Hematopoietic multipotent progenitor cell (in vitro differentiated cells): ENCODE data around the gene ENOX1. TPM values are rescaled to one million over a fixed set of nuclear protein-coding genes. Genes with fewer than 3 reads are reported as not detected.
"Not testable (repeated sequence)": the region's sequence is repeated elsewhere in the genome, so short reads cannot be mapped to it uniquely, and the experiment has no call there.

Experiments
- DNase-seq, 3 donors: peaks; one replicate each; pipeline ENCODE4 v3.0.0-alpha.2; 2011 to 2015; ENCODE audit warnings: low read depth in 2 of 3, low spot score in 2 of 3
- total RNA-seq: library from RNA; depleted of rRNA; stranded (reverse); fragments of >200 nt; gene quantifications from one replicate; pipeline ENCODE4 v1.2.3, GENCODE V29; 2012

The ENOX1 gene
- 0.54 TPM for total RNA-seq

DNA sequence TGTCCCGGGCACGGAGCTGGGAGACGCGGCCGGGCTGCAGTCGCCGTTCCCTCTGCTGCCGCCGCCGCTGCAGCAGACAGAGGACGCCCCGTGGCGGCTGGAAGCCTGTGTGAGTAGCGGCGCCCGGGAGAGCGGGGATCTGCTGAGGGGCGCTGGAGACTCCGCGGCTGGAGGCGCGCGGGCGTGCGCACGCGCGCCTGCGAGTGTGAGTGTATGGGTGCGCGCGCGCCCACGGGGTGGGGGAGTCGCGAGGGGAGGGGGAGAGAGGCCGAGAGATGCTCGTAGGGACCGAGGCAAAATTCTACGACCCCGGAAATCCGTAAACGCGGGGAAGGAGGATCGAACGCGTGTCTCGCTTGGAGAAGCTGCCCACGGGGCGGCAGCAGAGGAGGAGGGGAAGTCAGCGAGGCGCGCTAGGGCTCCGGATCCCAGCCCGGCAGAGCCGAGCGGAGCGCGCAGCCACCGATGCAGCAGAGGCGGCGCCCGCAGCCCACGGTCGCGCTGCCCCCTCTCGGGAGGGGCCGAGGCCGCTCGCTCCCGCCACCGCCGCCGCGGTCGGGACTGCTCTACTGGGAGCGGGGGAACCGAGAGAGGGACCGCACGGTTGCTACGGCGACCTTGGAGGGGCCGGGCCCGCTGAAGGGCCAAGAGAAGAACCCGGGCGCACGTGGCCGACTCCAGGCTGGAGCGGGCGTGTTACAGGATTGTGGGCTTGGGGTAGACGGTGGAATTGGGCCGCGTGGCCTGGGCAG, at the start of gene ENOX1:
TSS of gene ENOX1 (minus strand) at position 207 of the 752 bp plus-strand sequence.
- peak in 2 of 3 donors; percentile 45 to 62 for DNase-seq

DNA sequence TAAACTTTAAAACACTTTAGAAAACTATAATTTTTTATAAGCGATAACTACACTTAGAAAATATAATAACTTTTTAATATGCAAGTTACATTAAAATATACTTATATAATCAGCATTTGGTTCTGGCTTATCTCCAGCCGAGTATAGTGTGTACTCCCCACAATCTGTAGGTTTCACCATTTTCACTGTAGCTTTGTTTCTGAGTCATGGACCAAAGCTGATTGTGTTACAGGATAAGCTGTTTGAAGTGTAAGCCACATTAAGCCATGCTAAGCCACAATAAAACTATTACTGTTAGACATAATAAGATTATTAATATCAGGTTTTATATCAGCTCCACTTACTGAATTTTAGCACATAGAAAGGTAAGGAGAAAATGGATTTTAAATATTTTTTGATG, 48.9 kb upstream of the ENOX1 start:
- no peak for DNase-seq

DNA sequence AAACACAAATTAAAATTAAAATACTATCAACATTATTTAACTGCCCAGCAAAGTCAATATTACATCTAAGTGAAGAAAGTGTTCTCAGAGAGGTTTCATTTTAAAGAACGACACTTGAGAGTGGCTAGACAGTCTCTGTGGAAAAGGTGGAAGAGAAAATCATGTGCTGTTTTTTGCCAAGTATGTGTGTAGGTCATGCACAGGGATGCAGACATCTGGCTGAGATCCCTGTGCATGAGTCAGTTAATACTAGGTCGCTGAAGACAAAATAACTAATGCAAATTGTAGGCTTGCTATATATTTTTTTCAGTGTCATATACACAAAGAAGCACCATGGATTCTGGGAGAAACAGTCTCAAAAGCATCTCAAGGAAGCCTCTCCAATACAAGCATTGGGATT, 44.3 kb upstream of the ENOX1 start:
- DNase-seq = no peak

DNA sequence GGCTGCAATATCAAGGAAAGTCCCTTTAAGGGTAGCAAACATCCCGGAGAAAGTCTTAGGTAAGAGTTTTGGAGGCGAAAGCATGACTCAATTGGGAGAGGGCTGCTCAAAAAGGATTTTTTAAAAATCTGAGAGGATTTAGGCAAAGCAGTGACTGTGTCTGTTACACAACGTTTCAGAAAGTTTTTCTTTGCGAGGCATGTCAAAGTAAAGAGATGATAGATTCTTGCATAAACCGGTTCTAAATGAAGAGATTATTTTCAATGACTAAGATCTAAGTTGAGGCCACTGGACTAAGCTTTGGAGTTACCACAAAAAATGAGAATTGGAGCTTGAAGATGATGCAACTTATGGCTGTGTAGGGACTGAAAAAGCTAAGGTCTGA, 43.7 kb upstream of the ENOX1 start:
- DNase-seq = no peak

DNA sequence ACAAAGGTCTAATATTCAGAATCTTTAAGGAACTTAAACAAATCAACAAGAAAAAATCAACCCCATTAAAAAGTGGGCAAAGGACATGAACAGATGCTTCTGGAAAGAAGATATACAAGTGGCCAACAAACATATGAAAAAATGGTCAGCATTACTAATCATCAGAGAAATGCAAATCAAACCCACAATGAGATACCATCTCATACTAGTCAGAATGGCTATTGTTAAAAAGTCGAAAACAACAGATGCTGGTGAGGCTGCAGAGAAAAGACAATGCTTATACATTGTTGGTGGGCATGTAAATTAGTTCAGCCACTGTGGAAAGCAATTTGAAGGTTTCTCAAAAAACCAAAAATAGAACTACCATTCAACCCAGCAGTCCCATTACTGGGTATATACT, 37.9 kb upstream of the ENOX1 start:
- DNase-seq = not testable (repeated sequence)

DNA sequence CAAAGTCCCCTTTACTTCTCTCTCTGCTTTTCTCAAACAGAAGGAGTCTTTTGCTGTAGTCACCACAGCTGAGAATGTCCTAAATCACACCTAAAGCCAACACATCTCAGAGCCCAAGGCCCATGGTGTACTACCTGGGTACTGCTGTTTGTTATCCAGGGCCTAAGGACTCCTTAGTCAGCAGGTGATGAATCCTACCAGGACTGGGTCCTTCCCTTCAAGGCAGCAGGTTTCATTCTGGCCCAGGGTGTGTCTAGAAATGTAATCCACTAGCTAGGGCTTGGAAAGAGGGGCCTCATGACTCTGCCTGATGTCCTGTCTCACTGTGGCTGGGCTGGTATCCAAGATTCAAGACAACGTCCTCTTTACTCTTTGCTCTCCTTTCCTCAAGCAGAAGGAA, 36.2 kb upstream of the ENOX1 start:
- DNase-seq = peak in 1 of 3 donors; percentile 6

DNA sequence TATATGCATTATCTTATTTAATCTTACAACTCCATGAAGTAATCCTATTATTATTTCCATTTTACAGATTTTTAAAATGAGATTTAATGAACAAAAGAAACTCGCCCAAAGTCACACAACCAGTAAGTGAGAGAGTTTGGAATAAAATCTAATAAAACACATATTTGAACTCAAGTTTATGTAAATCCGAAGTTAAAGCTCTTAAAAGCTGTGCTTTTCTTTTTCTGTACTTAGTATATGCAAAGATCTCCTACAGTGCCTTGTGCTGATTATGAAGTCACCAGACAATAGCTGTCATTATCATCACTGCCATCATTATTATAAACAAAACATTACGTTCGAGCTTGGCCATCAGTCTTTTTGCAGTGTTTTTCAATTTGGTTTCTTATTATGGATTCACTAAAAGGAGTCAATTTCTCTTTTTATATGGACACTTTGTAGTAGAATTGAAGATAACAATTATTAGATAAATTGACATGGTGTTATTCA, 29.7 kb upstream of the ENOX1 start:
- DNase-seq = no peak

DNA sequence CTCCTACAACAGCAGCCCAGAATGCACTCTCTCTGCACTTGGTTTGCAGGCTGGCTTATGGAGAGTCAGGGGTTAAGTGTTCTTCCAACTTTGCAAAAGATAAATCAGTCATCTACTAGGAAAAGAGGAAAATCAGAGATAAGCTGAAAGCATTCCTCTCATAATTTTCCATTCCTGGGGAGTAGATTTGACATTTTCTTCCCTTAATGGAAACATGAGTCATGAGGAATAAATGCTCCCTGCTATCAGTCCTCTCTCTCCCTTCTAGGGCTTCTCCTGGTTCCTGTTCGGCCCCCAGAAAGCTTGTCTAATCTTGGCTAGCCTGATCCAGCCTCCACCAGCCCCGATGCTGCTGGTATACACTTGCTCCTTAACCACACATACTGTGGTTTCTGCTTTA, 28.4 kb upstream of the ENOX1 start:
- no peak for DNase-seq

DNA sequence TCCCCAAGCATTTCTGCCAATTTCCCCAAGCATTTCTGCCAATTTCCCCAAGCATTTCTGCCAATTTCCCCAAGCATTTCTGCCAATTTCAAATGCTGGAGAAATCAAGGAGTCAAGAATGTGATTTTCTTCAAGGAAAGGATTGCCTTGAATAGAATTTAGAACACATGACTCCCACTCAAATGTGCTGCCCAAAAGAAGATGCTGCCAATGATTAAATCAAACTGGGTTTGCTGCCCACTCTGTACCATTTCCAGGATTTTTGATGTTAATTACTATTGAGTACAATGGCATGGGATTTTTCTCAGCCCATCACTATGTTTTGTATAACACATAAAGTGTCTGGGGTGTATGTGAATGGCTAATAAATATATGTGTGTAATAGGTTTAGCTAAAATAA, 21.9 kb upstream of the ENOX1 start:
- no peak for DNase-seq

DNA sequence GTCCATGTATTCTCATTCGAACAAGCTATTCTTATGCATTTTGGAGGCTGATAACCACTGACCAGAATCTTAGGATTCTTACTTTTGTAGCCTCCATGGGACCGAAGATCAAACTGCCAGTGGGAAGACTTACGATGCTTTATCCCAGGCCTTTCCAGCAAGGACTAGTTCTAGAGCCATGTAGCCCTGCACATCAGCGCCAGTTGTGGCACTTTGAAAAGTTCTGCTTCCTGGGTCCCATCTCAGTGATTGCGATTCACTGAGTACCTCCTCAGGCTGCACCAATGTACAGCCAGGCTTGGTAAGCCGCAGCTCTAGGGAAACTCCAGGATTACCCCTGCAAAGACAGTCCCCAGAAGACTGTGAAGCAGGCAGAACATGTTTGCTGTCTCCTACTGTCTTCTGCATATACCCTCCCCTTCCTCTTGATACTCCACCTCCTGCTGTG, 18.9 kb upstream of the ENOX1 start:
- no peak for DNase-seq

DNA sequence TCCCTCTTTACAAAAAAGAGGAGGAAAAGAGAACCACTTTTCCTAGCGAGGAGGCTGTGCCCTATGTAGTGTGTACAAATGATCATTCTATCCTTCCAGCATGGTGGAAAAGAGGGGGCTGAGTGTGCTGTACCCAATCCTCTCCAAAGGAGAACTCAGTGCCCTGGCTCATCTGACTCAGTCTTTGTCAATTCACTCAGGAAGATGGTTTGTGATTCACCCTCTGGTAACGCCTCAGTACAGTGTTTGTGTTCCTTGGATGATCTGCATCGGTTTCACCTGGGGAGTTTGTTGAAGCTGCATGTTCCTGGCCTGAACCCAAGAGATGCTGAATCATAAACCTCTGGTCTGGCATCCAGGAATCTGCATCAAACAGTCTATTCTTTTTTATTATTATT, 18.3 kb upstream of the ENOX1 start:
- no peak for DNase-seq

DNA sequence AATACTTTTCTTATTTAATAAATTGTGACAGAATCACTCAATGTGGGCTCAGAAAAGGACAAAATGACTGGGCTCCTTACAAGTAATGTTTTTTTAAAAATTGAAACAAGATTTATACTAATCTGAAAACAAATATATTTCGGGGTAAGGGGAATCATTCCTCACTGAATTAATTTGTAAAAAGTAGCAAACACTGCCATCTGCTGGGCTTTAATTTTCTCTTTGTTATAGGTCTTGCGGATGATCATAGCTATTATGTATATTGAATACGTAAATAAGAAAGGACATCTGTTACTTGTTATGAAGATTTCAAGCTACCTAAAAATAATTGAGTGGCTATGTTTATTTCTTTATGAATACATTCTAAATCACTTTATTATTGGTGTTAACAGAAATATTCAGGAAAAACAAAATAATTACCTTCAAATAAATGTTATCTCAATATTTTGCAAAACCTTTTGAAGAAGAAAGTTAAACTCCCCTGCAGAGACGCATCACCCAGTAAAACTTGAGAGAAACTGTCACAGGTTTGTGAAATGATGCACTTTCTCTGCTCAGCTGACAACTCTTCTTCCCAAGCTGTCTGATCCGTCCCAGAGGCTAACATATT, 17.8 kb upstream of the ENOX1 start:
- peak in 2 of 3 donors; percentile 50 to 88 for DNase-seq

DNA sequence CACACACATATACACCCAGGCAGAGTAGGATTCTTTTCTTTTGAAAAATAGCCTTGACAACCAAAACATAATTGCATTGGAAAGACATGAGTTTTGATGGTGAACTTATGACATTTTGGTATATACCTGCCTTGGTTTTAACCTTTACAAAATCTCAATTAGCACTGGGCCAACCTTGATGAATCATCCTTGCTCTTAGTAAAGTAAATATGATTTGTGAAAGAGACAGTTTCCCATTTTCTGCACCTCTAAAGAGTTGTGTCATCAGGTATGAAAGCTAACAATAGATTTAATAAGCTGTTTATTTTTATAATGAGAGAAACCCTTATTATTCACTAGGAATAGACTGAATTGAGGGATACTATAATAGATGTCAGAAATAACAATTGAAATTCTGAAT, 15.7 kb upstream of the ENOX1 start:
- no peak for DNase-seq

DNA sequence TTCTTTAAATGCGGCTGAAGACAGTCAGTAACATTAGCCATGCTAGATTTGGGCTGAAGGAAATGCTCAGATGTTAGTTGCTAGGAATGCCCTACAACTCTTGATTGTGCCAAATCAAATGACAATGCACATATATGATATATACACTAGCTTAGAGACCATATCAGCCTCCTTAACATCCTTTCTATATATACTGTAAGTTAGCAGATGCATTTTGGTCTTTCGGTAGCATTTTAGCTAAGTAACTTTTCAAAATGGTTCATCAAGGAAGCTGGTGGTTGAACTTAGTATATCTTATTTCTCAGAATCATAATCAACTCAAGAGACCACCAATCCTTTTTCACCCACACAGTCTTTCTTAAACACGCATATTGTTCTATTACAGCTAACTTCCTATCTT, 14.1 kb upstream of the ENOX1 start:
- no peak for DNase-seq

DNA sequence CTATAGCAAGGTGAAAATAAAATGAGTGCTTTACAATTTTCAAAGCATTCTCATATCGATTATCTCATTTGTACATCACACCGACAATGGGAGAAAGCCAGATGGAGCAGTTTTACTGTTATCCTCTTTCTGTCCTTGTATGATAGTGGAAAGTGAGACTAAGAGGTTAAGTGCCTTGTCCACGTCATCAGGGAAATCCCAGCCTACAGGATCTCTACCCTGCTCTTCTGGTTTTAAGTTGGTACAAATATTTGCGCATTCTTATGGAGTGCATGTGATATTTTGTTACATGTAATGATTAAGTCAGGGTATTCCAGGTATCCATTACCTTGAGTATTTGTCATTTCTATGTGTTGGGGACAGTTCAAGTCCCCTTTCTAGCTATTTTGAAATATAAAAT, 12.4 kb upstream of the ENOX1 start:
- no peak for DNase-seq

DNA sequence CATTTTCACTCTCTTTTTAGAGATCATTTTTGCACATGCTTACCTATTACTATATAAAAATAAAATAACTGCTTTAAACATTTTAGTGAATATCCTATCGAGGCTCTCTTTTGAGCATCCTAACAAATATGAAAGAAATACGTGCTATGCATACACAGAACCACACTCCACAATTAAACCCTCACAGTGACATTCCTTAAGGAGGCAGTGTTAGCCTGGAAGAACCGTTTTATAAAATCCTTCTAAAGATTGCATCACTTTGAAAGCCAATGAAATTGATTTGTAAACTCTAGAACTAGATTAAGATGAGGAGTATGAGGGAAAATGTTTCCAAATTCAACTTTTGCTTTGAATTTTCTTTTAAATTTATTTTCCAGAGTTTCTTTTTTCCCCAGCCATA, 11.1 kb upstream of the ENOX1 start:
- no peak for DNase-seq

DNA sequence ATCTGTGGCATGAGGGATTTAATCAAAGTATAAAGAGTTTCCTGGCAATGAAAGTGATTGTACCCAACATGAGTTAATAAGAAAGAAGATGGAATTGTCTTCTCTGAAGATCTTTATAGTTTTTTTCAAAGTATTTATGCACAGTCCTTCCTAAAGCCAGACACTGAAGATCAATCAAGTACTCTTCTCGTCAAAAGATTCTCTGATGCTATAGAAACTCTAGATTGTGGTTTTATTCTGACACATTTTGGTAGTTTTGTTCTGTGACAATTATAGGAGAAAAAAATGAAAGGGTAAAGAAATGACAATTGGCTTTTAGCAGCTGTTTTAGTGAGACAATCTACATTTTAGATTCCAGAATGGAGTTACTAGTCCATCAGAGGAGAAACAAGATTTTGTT, 10.4 kb upstream of the ENOX1 start:
- no peak for DNase-seq

DNA sequence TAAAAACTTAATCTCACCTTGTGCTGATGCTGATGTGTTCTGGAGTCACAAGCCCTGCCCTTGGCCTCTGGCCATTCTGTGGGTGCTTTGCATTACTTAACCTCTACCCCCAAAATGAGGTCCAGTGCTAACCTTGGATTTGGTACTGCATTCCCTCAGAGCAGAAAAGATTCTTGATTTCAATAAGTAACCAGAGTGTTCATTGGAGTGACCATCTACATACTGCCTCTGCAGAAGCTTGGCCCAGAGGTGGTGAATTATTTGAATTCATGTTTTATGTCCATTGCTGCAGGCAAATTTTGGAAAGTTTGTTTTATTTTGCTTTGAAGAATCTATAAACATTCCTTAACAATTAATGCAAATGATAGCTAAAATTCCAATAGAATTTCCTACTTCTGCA, 7.6 kb upstream of the ENOX1 start:
- no peak for DNase-seq

DNA sequence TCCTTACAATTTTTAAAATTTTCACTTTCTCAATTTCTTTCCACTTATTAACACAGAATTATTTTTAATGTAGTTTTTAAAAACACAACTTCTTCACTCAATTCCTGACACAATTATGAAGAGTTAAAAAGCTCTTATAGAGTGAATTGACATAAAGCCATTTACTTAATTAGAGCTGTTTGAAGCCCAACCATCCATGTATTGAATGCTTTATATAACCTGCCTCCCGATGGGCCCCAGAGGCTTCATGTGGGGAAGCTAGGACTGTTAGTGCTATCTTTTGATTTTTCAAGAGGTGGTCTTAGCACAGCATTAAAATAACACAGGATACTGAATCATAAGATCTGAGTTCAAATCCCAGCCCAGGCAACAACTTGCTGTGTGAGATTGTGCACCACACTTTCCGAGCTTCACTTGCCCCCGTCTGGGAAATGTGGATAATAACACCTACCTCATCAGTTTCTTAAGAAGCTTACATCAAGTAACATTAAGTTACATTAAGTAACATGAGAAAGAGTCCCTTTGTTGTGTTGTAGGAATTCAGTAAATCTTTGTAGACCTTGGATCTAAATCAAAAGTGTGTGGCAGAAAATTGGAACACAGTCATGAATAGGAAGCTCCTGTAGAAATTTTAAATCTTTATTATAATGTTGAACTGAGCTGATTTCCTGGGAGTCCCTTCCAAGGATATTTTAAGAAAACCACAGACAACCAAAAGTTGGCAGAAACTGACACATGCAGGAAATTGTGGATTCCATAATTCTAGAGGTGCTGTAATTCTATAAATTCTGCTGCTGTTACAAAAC, 5.5 kb upstream of the ENOX1 start:
- no peak for DNase-seq

DNA sequence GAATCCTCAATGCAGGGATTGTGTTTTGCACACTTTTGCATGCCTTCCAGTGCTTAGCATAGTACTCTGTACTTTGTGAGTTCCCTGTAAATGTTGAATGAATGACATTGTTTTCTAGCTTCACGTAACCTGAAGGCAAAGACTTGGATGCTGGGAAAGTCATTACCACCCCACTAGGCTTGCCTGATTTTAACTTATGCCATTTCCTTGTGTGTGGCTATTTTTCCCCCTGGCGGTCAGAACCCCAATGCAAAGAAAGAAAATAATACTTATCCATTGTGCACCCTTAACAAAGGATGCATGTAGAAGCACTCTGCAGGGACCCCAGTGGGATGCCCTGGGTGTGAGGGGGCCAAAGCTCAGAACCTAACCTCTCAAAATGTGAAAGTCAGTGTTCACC, 1.2 kb upstream of the ENOX1 start:
- peak in 1 of 3 donors; percentile 17 for DNase-seq

DNA sequence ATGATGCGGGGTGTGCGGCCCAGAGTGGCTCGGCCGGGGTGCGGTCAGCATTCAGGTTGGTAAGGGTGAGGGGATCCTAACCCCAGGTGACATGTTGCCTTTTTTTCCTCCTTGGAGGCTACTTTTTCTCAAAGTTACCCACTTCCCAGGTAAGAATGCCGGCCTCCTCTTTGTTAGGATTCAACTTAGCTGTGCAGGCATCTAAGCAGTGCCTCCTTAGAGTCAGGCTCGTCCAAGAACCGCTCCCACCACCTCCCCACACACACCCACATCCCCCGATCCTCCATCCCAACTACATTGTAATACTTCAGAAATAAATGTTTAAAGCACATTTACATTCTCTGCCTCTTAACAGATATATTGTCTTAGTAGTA, 733 bp upstream of the ENOX1 start:
- no peak for DNase-seq

DNA sequence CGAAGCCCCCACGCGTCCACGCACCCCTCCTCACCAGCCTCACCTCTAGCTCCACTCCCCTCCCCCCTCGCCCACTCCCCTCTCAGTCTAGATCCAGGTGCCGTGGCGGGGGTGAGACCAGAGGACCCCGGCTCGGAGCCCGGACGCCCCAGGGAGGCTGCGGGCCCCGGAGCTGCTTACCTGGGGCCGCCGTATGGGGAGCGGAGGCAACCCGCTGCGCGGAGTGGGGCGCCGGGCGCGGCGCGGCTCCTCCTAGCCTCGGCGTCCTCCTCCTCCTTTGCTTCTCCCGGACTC, 353 bp downstream of the ENOX1 start:
- DNase-seq = no peak
